Liver (tissue), 9 donors: ENCODE measurements around the gene DTNA. TPM values are rescaled to one million over a fixed set of nuclear protein-coding genes. Genes with fewer than 3 reads are reported as not detected.

Source experiments
- DNase-seq: peaks from one replicate; pipeline ENCODE4 v3.0.0-alpha.2; 2017; ENCODE audit warnings: low spot score
- H3K27ac ChIP-seq, 2 donors: one replicate each; pipeline ENCODE4 v1.7.0; 2013; ENCODE audit warnings: inconsistent platforms in 2 of 2, low read length in 2 of 2, control low read depth in 1 of 2, low read depth in 1 of 2, mild to moderate bottlenecking in 1 of 2
- H3K27me3 ChIP-seq, 4 donors: one replicate each; pipeline versions ENCODE4 v1.6.1 to v1.7.0; 2013; ENCODE audit warnings: low read length in 3 of 4, inconsistent platforms in 1 of 4, mild to moderate bottlenecking in 1 of 4, moderate library complexity in 1 of 4; ENCODE audit not compliant: control insufficient read depth in 4 of 4, insufficient read depth in 4 of 4
- H3K36me3 ChIP-seq, 4 donors: one replicate each; pipeline versions ENCODE4 v1.6.1 to v1.7.0; 2013; ENCODE audit warnings: low read length in 3 of 4, mild to moderate bottlenecking in 3 of 4, low read depth in 1 of 4, moderate library complexity in 1 of 4; ENCODE audit not compliant: control insufficient read depth in 4 of 4, insufficient read depth in 3 of 4
- H3K4me1 ChIP-seq, 4 donors: one replicate each; pipeline versions ENCODE4 v1.6.1 to v1.7.0; 2013; ENCODE audit warnings: low read length in 3 of 4, mild to moderate bottlenecking in 3 of 4, moderate library complexity in 1 of 4; ENCODE audit not compliant: control insufficient read depth in 4 of 4, insufficient read depth in 4 of 4
- H3K4me3 ChIP-seq, 3 donors: one replicate each; pipeline versions ENCODE4 v1.6.1 to v1.7.0; 2013; ENCODE audit warnings: low read length in 3 of 3, control low read depth in 1 of 3, low read depth in 1 of 3, mild to moderate bottlenecking in 1 of 3
- H3K9ac ChIP-seq, 2 donors: one replicate each; pipeline ENCODE4 v1.7.0; 2013; ENCODE audit warnings: low read length in 2 of 2, mild to moderate bottlenecking in 2 of 2, moderate library complexity in 2 of 2, control low read depth in 1 of 2, low read depth in 1 of 2
- H3K9me3 ChIP-seq, 4 donors: one replicate each; pipeline versions ENCODE4 v1.6.1 to v1.7.0; 2013; ENCODE audit warnings: low read length in 3 of 4; ENCODE audit not compliant: control insufficient read depth in 4 of 4
- FOXA1 ChIP-seq: IDR thresholded peaks from 2 replicates; pipeline ENCODE4 v1.6.1; 2016; ENCODE audit warnings: antibody characterized with exemption
- FOXA2 ChIP-seq: IDR thresholded peaks from 2 replicates; pipeline ENCODE4 v1.6.1; 2016; ENCODE audit warnings: antibody characterized with exemption
- GABPA ChIP-seq, 2 donors: IDR thresholded peaks in 1 of 2; conservative IDR thresholded peaks in 1 of 2; 2 replicates each; pipeline ENCODE4 v1.6.1; 2016; ENCODE audit warnings: antibody characterized with exemption in 2 of 2, mild to moderate bottlenecking in 1 of 2, moderate library complexity in 1 of 2
- HNF4A ChIP-seq, 2 donors: conservative IDR thresholded peaks; 2 replicates each; pipeline ENCODE4 v1.6.1; 2016; ENCODE audit warnings: antibody characterized with exemption in 2 of 2, mild to moderate bottlenecking in 2 of 2
- HNF4G ChIP-seq: IDR thresholded peaks from 2 replicates; pipeline ENCODE4 v1.6.1; 2016; ENCODE audit warnings: antibody characterized with exemption
- JUND ChIP-seq, 2 donors: IDR thresholded peaks; 2 replicates each; pipeline ENCODE4 v1.6.1; 2016; ENCODE audit warnings: antibody characterized with exemption in 2 of 2
- NR2F2 ChIP-seq: IDR thresholded peaks from 2 replicates; pipeline ENCODE4 v1.6.1; 2016; ENCODE audit warnings: antibody characterized with exemption
- RAD21 ChIP-seq, 2 donors: IDR thresholded peaks; 2 replicates each; pipeline ENCODE4 v1.6.1; 2016; ENCODE audit warnings: antibody characterized with exemption in 2 of 2, mild to moderate bottlenecking in 2 of 2
- RXRA ChIP-seq, 2 donors: IDR thresholded peaks; 2 replicates each; pipeline ENCODE4 v1.6.1; 2017 to 2018; ENCODE audit warnings: antibody characterized with exemption in 2 of 2, mild to moderate bottlenecking in 1 of 2
- TAF1 ChIP-seq: conservative IDR thresholded peaks from 2 replicates; pipeline ENCODE4 v1.6.1; 2016; ENCODE audit warnings: antibody characterized with exemption, mild to moderate bottlenecking
- YY1 ChIP-seq: IDR thresholded peaks from 2 replicates; pipeline ENCODE4 v1.6.1; 2016; ENCODE audit warnings: antibody characterized with exemption, mild to moderate bottlenecking
- WGBS: extraction: QIAGEN DNeasy Blood & Tissue Kit; methylation state at CpG from one replicate; pipeline ENCODE4 v1.1.7; 2013; 5-methylcytosine and 5-hydroxymethylcytosine counted together
- polyA plus RNA-seq, 2 donors: library from polyadenylated mRNA; stranded (reverse) in 1 of 2; unstranded in 1 of 2; fragments of 200-250 nt in 1 of 2; fragments of >200 nt in 1 of 2; fragmentation: Nextera tagmentation in 1 of 2; extraction: Ambion mirVana in 1 of 2; gene quantifications; one replicate each; pipeline versions ENCODE4 v1.2.1 to v1.2.3, GENCODE V29; 2013 to 2015
- total RNA-seq, 2 donors: library from RNA; depleted of rRNA; stranded (reverse); fragments of >200 nt; gene quantifications; one replicate each; pipeline ENCODE4 v1.2.3, GENCODE V29; 2014
- TF ChIP-seq, protein P1 (sequence below): IDR thresholded peaks from 2 replicates; pipeline ENCODE4 v1.6.1; 2016; ENCODE audit warnings: antibody characterized with exemption, mild to moderate bottlenecking
- TF ChIP-seq, protein P2 (sequence below): IDR thresholded peaks from 2 replicates; pipeline ENCODE4 v1.6.1; 2016; ENCODE audit warnings: antibody characterized with exemption
- TF ChIP-seq, protein P3 (sequence below): IDR thresholded peaks from 2 replicates; pipeline ENCODE4 v1.6.1; 2016; ENCODE audit warnings: antibody characterized with exemption
- donor health status: healthy.
- donor health status: healthy.
- donor health status: healthy.
- donor health status: healthy.
- donor health status: healthy.

DTNA gene
- total and polyA plus RNA-seq, 4 donors, result 0.33 to 3.2 (median 1.4) TPM

DNA sequence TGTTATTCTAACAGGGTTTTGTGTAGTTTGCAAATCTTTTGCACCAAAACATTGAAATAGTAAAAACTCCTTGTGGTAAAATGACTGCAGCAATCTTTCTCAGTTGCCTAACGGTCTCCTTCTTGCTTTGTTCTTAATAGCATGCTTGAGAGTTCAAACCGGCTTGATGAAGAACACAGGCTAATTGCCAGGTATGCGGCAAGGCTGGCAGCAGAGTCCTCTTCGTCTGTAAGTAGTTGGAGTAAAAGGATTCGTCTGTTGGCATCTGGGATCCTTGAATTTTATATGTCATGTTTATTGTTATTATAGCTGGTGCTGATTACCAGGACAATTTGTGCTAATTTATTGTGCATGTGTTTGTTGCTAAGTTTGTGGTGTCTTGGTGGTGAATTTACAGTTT, 138.1 kb downstream of the DTNA start (continued):
- TF ChIP-seq, protein P1, sequence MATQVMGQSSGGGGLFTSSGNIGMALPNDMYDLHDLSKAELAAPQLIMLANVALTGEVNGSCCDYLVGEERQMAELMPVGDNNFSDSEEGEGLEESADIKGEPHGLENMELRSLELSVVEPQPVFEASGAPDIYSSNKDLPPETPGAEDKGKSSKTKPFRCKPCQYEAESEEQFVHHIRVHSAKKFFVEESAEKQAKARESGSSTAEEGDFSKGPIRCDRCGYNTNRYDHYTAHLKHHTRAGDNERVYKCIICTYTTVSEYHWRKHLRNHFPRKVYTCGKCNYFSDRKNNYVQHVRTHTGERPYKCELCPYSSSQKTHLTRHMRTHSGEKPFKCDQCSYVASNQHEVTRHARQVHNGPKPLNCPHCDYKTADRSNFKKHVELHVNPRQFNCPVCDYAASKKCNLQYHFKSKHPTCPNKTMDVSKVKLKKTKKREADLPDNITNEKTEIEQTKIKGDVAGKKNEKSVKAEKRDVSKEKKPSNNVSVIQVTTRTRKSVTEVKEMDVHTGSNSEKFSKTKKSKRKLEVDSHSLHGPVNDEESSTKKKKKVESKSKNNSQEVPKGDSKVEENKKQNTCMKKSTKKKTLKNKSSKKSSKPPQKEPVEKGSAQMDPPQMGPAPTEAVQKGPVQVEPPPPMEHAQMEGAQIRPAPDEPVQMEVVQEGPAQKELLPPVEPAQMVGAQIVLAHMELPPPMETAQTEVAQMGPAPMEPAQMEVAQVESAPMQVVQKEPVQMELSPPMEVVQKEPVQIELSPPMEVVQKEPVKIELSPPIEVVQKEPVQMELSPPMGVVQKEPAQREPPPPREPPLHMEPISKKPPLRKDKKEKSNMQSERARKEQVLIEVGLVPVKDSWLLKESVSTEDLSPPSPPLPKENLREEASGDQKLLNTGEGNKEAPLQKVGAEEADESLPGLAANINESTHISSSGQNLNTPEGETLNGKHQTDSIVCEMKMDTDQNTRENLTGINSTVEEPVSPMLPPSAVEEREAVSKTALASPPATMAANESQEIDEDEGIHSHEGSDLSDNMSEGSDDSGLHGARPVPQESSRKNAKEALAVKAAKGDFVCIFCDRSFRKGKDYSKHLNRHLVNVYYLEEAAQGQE, result no peak

DNA sequence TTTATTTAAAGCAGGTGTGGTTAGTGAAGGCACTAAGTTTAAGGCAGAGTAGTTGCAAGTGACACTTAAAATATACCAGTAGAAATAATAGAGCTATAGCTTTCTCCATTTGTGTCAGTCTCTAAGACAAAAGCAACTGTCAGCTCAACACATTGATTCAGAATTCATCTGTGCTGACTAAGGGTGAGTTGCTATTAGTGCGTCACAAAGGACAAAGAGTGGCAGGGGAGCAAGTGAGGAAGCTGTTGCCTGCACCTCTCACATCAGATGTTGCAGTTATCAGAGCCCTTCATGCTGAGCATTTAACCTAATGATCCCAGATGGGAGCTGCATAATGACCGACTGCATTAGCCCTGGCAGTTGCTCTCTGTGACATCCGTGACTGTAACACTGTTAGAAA, 138.6 kb downstream of the DTNA start:
- 88% methylated on average over 3 of the region's 3 CpGs for WGBS
- Histone ChIP-seq H3K27ac (no peak overlapping the region), H3K4me3 (no peak overlapping the region), H3K4me1 (no peaks in the 10 kb centered on the region), H3K27me3 (no peaks in the 10 kb centered on the region), H3K9me3 (no peaks in the 10 kb centered on the region), H3K36me3 (no peaks in the 10 kb centered on the region), H3K9ac (no peak overlapping the region)
- no peak for DNase-seq
- TF ChIP-seq GABPA (IDR thresholded peaks at IDR 0.05 in 1 of 2, conservative IDR thresholded peaks at IDR 0.05 in 1 of 2) (no peak), RAD21 (IDR thresholded peaks at IDR 0.05) (no peak), YY1 (no peak), NR2F2 (no peak), TAF1 (no peak), FOXA2 (no peak), HNF4G (no peak)
- TF ChIP-seq, protein P2, sequence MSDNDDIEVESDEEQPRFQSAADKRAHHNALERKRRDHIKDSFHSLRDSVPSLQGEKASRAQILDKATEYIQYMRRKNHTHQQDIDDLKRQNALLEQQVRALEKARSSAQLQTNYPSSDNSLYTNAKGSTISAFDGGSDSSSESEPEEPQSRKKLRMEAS, result no peak
- TF ChIP-seq, protein P1, result no peak
- TF ChIP-seq, protein P3, sequence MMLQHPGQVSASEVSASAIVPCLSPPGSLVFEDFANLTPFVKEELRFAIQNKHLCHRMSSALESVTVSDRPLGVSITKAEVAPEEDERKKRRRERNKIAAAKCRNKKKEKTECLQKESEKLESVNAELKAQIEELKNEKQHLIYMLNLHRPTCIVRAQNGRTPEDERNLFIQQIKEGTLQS, result no peak

DNA sequence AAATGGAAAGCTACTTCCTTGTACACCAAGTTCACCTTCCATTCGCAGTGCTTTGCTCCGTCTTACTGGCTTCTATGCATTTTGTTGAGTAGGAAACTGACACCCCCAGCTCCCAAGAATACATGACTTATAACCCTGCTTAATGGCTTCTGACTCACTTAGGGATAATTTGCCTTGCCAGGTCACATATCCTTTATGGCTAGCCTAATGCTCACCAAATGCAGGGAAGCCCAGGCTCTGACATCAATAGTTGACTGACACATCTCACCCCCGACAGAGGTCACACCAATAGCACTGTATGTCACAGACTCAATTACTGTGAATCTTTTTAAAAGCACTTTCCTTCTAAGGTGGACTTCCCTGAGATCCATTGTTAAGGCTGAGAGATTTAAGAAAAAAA, 147.2 kb downstream of the DTNA start:
- Histone ChIP-seq H3K4me1 (no peaks in the 10 kb centered on the region), H3K4me3 (no peak overlapping the region), H3K36me3 (no peaks in the 10 kb centered on the region), H3K9me3 (no peaks in the 10 kb centered on the region), H3K27me3 (no peaks in the 10 kb centered on the region), H3K27ac (no peak overlapping the region), H3K9ac (no peak overlapping the region)
- TF ChIP-seq, protein P3, result no peak
- TF ChIP-seq RXRA (IDR thresholded peaks at IDR 0.05) (no peak), YY1 (no peak), HNF4G (no peak), JUND (IDR thresholded peaks at IDR 0.05) (no peak), TAF1 (no peak), HNF4A (conservative IDR thresholded peaks at IDR 0.05) (no peak), FOXA1 (no peak), NR2F2 (no peak), RAD21 (IDR thresholded peaks at IDR 0.05) (no peak)
- TF ChIP-seq, protein P2, result no peak
- TF ChIP-seq, protein P1, result no peak
- DNase-seq, result no peak
- WGBS, result 93% methylated on average over 3 of the region's 3 CpGs
